IMR-90 (cell line): ENCODE measurements around the gene RAB4B. TPM values are rescaled to one million over a fixed set of nuclear protein-coding genes. Genes with fewer than 3 reads are reported as not detected.

Experiments used
- ATAC-seq: fragments of 200-7000 bp; cut with Tn5 transposase; 2 replicates; pipeline ENCODE4 v1.9.1; 2020; ENCODE audit warnings: low read depth, mild to moderate bottlenecking, moderate library complexity
- BruUV-seq: library from RNA; stranded (reverse); fragments of 400-500 nt; replicated peaks from 2 replicates; lab custom pipeline; 2021; lab: Mats Ljungman, UMichigan
- CTCF ChIA-PET: fragments of 300-600 bp; formaldehyde crosslinking; extraction: SDS; loops from one replicate; lab custom pipeline; 2021; ENCODE audit warnings: antibody characterized with exemption; lab: Yijun Ruan, JAX
- POLR2A ChIA-PET: fragments of 300-600 bp; sonication (Branson Sonifier 250); formaldehyde crosslinking; loops from one replicate; lab custom pipeline; 2022; ENCODE audit warnings: antibody characterized with exemption; ENCODE audit not compliant: unreplicated experiment; lab: Charles Lee
- DNase-seq: peaks from one replicate; pipeline ENCODE4 v3.0.0; 2013
- H2AFZ ChIP-seq: replicated peaks from 2 replicates; pipeline ENCODE3; 2013; ENCODE audit warnings: low read length, mild to moderate bottlenecking; ENCODE audit not compliant: poor library complexity
- H2AK5ac ChIP-seq: 2 replicates; pipeline ENCODE4 v1.6.1; 2013; ENCODE audit warnings: low read depth, low read length, inconsistent platforms
- H2AK9ac ChIP-seq: replicated peaks from 2 replicates; pipeline ENCODE3; 2013; ENCODE audit warnings: mild to moderate bottlenecking, low read depth, low read length, moderate library complexity; ENCODE audit not compliant: poor library complexity
- H2BK120ac ChIP-seq: 2 replicates; pipeline ENCODE4 v1.6.1; 2013; ENCODE audit warnings: low read depth, low read length, inconsistent platforms
- H2BK15ac ChIP-seq: 3 replicates; pipeline ENCODE4 v1.6.1; 2013; ENCODE audit warnings: low read depth, low read length, inconsistent platforms
- H2BK20ac ChIP-seq: 2 replicates; pipeline ENCODE4 v1.6.1; 2013; ENCODE audit warnings: low read depth, mild to moderate bottlenecking, inconsistent platforms, low read length, moderate library complexity
- H2BK5ac ChIP-seq: 2 replicates; pipeline ENCODE4 v1.6.1; 2013; ENCODE audit warnings: mild to moderate bottlenecking, low read depth, low read length, inconsistent platforms; ENCODE audit not compliant: poor library complexity, severe bottlenecking
- H3K14ac ChIP-seq: replicated peaks from 2 replicates; pipeline ENCODE4 v1.6.1; 2013; ENCODE audit warnings: low read depth, low read length, inconsistent platforms
- H3K18ac ChIP-seq: 2 replicates; pipeline ENCODE4 v1.6.1; 2013; ENCODE audit warnings: low read depth, low read length, control low read depth
- H3K23ac ChIP-seq: 2 replicates; pipeline ENCODE4 v1.6.1; 2013; ENCODE audit warnings: low read depth, low read length, inconsistent platforms
- H3K27ac ChIP-seq: 2 replicates; pipeline ENCODE4 v1.5.1; 2013; ENCODE audit warnings: mild to moderate bottlenecking, control low read depth, low read length; ENCODE audit not compliant: insufficient read depth
- H3K27me3 ChIP-seq: 2 replicates; pipeline ENCODE4 v1.6.1; 2013; ENCODE audit warnings: low read length; ENCODE audit not compliant: control insufficient read depth, insufficient read depth
- H3K36me3 ChIP-seq: 2 replicates; pipeline ENCODE4 v1.6.1; 2013; ENCODE audit warnings: low read length, mixed read lengths; ENCODE audit not compliant: control insufficient read depth, insufficient read depth
- H3K4ac ChIP-seq: 2 replicates; pipeline ENCODE4 v1.6.1; 2013; ENCODE audit warnings: low read depth, low read length, inconsistent platforms
- H3K4me1 ChIP-seq: 2 replicates; pipeline ENCODE4 v1.6.1; 2013; ENCODE audit warnings: low read length, mixed read lengths; ENCODE audit not compliant: control insufficient read depth, insufficient read depth
- H3K4me2 ChIP-seq: 2 replicates; pipeline ENCODE4 v1.6.1; 2013; ENCODE audit warnings: low read depth, mild to moderate bottlenecking, control low read depth, low read length, moderate library complexity
- H3K4me3 ChIP-seq: 2 replicates; pipeline ENCODE4 v1.5.1; 2013; ENCODE audit warnings: low read depth, mild to moderate bottlenecking, control low read depth, low read length, moderate library complexity; ENCODE audit not compliant: insufficient read depth
- H3K56ac ChIP-seq: 2 replicates; pipeline ENCODE4 v1.6.1; 2013; ENCODE audit warnings: low read length, inconsistent platforms; ENCODE audit not compliant: insufficient read depth; ENCODE audit errors: extremely low read depth
- H3K79me1 ChIP-seq, 2 experiments: 2 replicates each; pipeline ENCODE4 v1.6.1; 2013; ENCODE audit warnings: low read length in 2 of 2, inconsistent platforms in 1 of 2, low read depth in 1 of 2
- H3K9ac ChIP-seq: 2 replicates; pipeline ENCODE4 v1.6.1; 2013; ENCODE audit warnings: low read depth, low read length, control low read depth
- H3K9me1 ChIP-seq: 2 replicates; pipeline ENCODE4 v1.6.1; 2013; ENCODE audit warnings: low read length, inconsistent platforms; ENCODE audit not compliant: insufficient read depth
- H3K9me3 ChIP-seq: 2 replicates; pipeline ENCODE4 v1.6.1; 2013; ENCODE audit warnings: low read length; ENCODE audit not compliant: control insufficient read depth, insufficient read depth
- H4K20me1 ChIP-seq: 2 replicates; pipeline ENCODE4 v1.6.1; 2013; ENCODE audit warnings: low read length, inconsistent platforms; ENCODE audit not compliant: insufficient read depth
- H4K5ac ChIP-seq: 2 replicates; pipeline ENCODE4 v1.6.1; 2013; ENCODE audit warnings: mild to moderate bottlenecking, low read depth, low read length, control low read depth
- H4K8ac ChIP-seq, 2 experiments: 2 replicates each; pipeline ENCODE4 v1.6.1; 2013; ENCODE audit warnings: low read depth in 2 of 2, low read length in 2 of 2, control low read depth in 1 of 2, inconsistent platforms in 1 of 2
- H4K91ac ChIP-seq: 2 replicates; pipeline ENCODE4 v1.6.1; 2013; ENCODE audit warnings: low read depth, low read length, inconsistent platforms; ENCODE audit not compliant: insufficient read depth
- CHD1 ChIP-seq: IDR thresholded peaks from 2 replicates; pipeline ENCODE4 v1.6.1; 2012; ENCODE audit warnings: low read depth, low read length, improper control_type of control experiment
- FOS ChIP-seq: fragments of 150-350 bp; IDR thresholded peaks from 2 replicates; pipeline ENCODE4 v1.6.1; 2016; ENCODE audit warnings: low read depth, low read length
- MXI1 ChIP-seq: IDR thresholded peaks from 2 replicates; pipeline ENCODE4 v1.6.1; 2012; ENCODE audit warnings: low read depth, mild to moderate bottlenecking, low read length, moderate library complexity, borderline replicate concordance
- NFE2L2 ChIP-seq: fragments of 150-350 bp; IDR thresholded peaks from 2 replicates; pipeline ENCODE4 v1.6.1; 2016; ENCODE audit warnings: low read depth, mild to moderate bottlenecking, low read length
- USF2 ChIP-seq: fragments of 150-350 bp; IDR thresholded peaks from 2 replicates; pipeline ENCODE4 v1.6.1; 2017; ENCODE audit warnings: mild to moderate bottlenecking, antibody characterized with exemption, low read length, low read depth
- WGBS, 2 experiments: methylation state at CpG; one replicate each; pipeline versions ENCODE4 v1.1.5 to v1.1.7; 2013; ENCODE audit warnings: missing lambda C conversion rate in 2 of 2; ENCODE audit not compliant: insufficient read length in 1 of 2; ENCODE audit errors: extremely low coverage in 2 of 2; 5-methylcytosine and 5-hydroxymethylcytosine counted together
- dilution Hi-C: fragments of 300-500 bp; cut with HindIII; formaldehyde crosslinking; loops from one replicate; pipeline ENCODE4 v1.14.3; 2018; ENCODE audit warnings: low sequenced_read_pairs; ENCODE audit not compliant: unreplicated experiment
- in situ Hi-C: fragments of 300-500 bp; cut with MboI; formaldehyde crosslinking; loops from 3 replicates; pipeline ENCODE4 v1.14.3; 2019; ENCODE audit warnings: low sequenced_read_pairs, inconsistent platforms, mixed read lengths
- intact Hi-C: fragments of 100-400 bp; cut with micrococcal nuclease; formaldehyde crosslinking; loops from 2 replicates; pipeline ENCODE4 v1.10.0; 2022
- polyA plus RNA-seq, 3 experiments: library from polyadenylated mRNA; depleted of rRNA; stranded (reverse); fragments of >200 nt; gene quantifications; 2 replicates each; pipeline ENCODE4 v1.2.3, GENCODE V29; 2012; ENCODE audit warnings: low replicate concordance in 1 of 3
- total RNA-seq: library from RNA; depleted of rRNA; stranded (reverse); fragments of >200 nt; gene quantifications from 2 replicates; pipeline ENCODE4 v1.2.3, GENCODE V29; 2012

Gene RAB4B
- total and polyA plus RNA-seq, 2 of the 4 experiments (the other 2 are of a cell fraction): 7.9 to 21.4 TPM

GRCh38 chr19:40762754-40763470 lies 15.1 kb upstream of the RAB4B start:
- Histone ChIP-seq H2AFZ (no peak overlapping the region), H3K14ac (no peak overlapping the region), H3K18ac (no peak overlapping the region), H3K27ac (no peak overlapping the region), H4K5ac (no peak overlapping the region), H2BK5ac (no peak overlapping the region), H2BK15ac (no peak overlapping the region), H4K91ac (no peak overlapping the region), H3K27me3 (no peaks in the 10 kb centered on the region), H2BK120ac (no peak overlapping the region), H3K4me2 (no peak overlapping the region), H3K23ac (no peak overlapping the region), H3K4ac (no peak overlapping the region), H3K36me3 (peaks cover 80% of the 10 kb centered on the region), H3K9me3 (no peaks in the 10 kb centered on the region), H3K4me3 (no peak overlapping the region), H3K4me1 (no peaks in the 10 kb centered on the region), H2AK9ac (no peak overlapping the region), H3K9ac (no peak overlapping the region), H3K79me1 (peaks cover 26 to 39% of the 10 kb centered on the region in 2 experiments), H4K8ac (no peak overlapping the region), H2AK5ac (no peak overlapping the region), H2BK20ac (no peak overlapping the region), H3K56ac (no peak overlapping the region), H3K9me1 (no peaks in the 10 kb centered on the region), H4K20me1 (peaks cover 8% of the 10 kb centered on the region)
- intact Hi-C loops (no loop called here), in situ Hi-C loops (no loop called here), dilution Hi-C loops (no loop called here)
- no TSS peak for BruUV-seq
- CTCF ChIA-PET: no interaction called here
- DNase-seq (no peak), ATAC-seq (no peak)
- POLR2A ChIA-PET: no interaction called here
- 89% methylated on average over 7 of the region's 17 CpGs; no CpG with 5 or more reads in 1 of the 2 experiments for WGBS, 2 experiments
- TF ChIP-seq MXI1: no peak
- TF ChIP-seq NFE2L2: no peak
- no peak for TF ChIP-seq CHD1
- TF ChIP-seq FOS: no peak
- TF ChIP-seq USF2: no peak
